Mesenchymal stem cell (in vitro differentiated cells and primary cell): ENCODE measurements around the gene MUC2.

Source experiments
- DNase-seq: peaks from one replicate; pipeline ENCODE4 v3.0.0-alpha.2; 2013
- H2AFZ ChIP-seq: one replicate; pipeline ENCODE4 v1.6.1; 2013; ENCODE audit warnings: low read depth, mild to moderate bottlenecking, control low read depth, inconsistent platforms, low read length, moderate library complexity
- H2AK5ac ChIP-seq: 2 replicates; pipeline ENCODE4 v1.6.1; 2013; ENCODE audit warnings: low read length, moderate library complexity, mild to moderate bottlenecking, inconsistent platforms; ENCODE audit not compliant: severe bottlenecking
- H2BK120ac ChIP-seq: one replicate; pipeline ENCODE4 v1.6.1; 2013; ENCODE audit warnings: low read depth, mild to moderate bottlenecking, inconsistent platforms, low read length, moderate library complexity
- H2BK12ac ChIP-seq, 2 experiments: one replicate each; pipeline ENCODE4 v1.6.1; 2013; ENCODE audit warnings: inconsistent platforms in 2 of 2, low read length in 2 of 2, mild to moderate bottlenecking in 2 of 2, moderate library complexity in 2 of 2, control low read depth in 1 of 2
- H2BK15ac ChIP-seq: one replicate; pipeline ENCODE4 v1.6.1; 2013; ENCODE audit warnings: mild to moderate bottlenecking, low read depth, inconsistent platforms; ENCODE audit not compliant: poor library complexity, severe bottlenecking
- H2BK5ac ChIP-seq: 2 replicates; pipeline ENCODE4 v1.6.1; 2013; ENCODE audit warnings: low read depth, mild to moderate bottlenecking, low read length, control low read depth, inconsistent platforms; ENCODE audit not compliant: poor library complexity, severe bottlenecking
- H3K14ac ChIP-seq, 2 experiments: one replicate each; pipeline ENCODE4 v1.6.1; 2013; ENCODE audit warnings: inconsistent platforms in 2 of 2, low read length in 2 of 2, control low read depth in 1 of 2, mild to moderate bottlenecking in 1 of 2, moderate library complexity in 1 of 2
- H3K18ac ChIP-seq, 2 experiments: one replicate each; pipeline ENCODE4 v1.6.1; 2013; ENCODE audit warnings: inconsistent platforms in 2 of 2, low read length in 2 of 2, control low read depth in 1 of 2, low read depth in 1 of 2, mild to moderate bottlenecking in 1 of 2
- H3K23ac ChIP-seq, 2 experiments: one replicate each; pipeline ENCODE4 v1.6.1; 2013; ENCODE audit warnings: inconsistent platforms in 2 of 2, low read length in 2 of 2, mild to moderate bottlenecking in 2 of 2, moderate library complexity in 2 of 2, control low read depth in 1 of 2
- H3K27ac ChIP-seq: 2 replicates; pipeline ENCODE4 v1.5.1; 2013; ENCODE audit warnings: mild to moderate bottlenecking, moderate library complexity, low read length, control low read depth, inconsistent platforms; ENCODE audit not compliant: poor library complexity, severe bottlenecking
- H3K27me3 ChIP-seq, 2 experiments: 2 replicates each; pipeline versions ENCODE4 v1.6.1 to v1.7.0; 2013; ENCODE audit warnings: low read length in 2 of 2, mild to moderate bottlenecking in 2 of 2, moderate library complexity in 2 of 2, control low read depth in 1 of 2, inconsistent platforms in 1 of 2; ENCODE audit not compliant: control insufficient read depth in 1 of 2, insufficient read depth in 1 of 2
- H3K36me3 ChIP-seq, 2 experiments: 2 replicates each; pipeline versions ENCODE4 v1.6.1 to v1.7.0; 2013; ENCODE audit warnings: low read length in 2 of 2, control low read depth in 1 of 2, inconsistent platforms in 1 of 2, low read depth in 1 of 2, mild to moderate bottlenecking in 1 of 2; ENCODE audit not compliant: insufficient read depth in 2 of 2, control insufficient read depth in 1 of 2
- H3K4ac ChIP-seq, 2 experiments: one replicate each; pipeline ENCODE4 v1.6.1; 2013; ENCODE audit warnings: inconsistent platforms in 2 of 2, low read length in 2 of 2, mild to moderate bottlenecking in 2 of 2, moderate library complexity in 2 of 2, control low read depth in 1 of 2, low read depth in 1 of 2
- H3K4me1 ChIP-seq: 2 replicates; pipeline ENCODE4 v1.6.1; 2013; ENCODE audit warnings: low read depth, low read length, control low read depth; ENCODE audit not compliant: control insufficient read depth, insufficient read depth
- H3K4me2 ChIP-seq: 2 replicates; pipeline ENCODE4 v1.6.1; 2013; ENCODE audit warnings: low read length, mild to moderate bottlenecking, inconsistent platforms; ENCODE audit not compliant: poor library complexity, severe bottlenecking
- H3K4me3 ChIP-seq, 2 experiments: 2 replicates each; pipeline versions ENCODE4 v1.5.1 to v1.7.0; 2013; ENCODE audit warnings: low read length in 2 of 2, mild to moderate bottlenecking in 2 of 2, control low read depth in 1 of 2, low read depth in 1 of 2; ENCODE audit not compliant: insufficient read depth in 1 of 2
- H3K79me1 ChIP-seq: replicated peaks from 2 replicates; pipeline ENCODE4 v1.6.1; 2013; ENCODE audit warnings: mild to moderate bottlenecking, control low read depth, low read length, inconsistent platforms; ENCODE audit not compliant: poor library complexity, severe bottlenecking
- H3K9ac ChIP-seq: 2 replicates; pipeline ENCODE4 v1.7.0; 2013; ENCODE audit warnings: mild to moderate bottlenecking, low read length, moderate library complexity
- H3K9me3 ChIP-seq: 2 replicates; pipeline ENCODE4 v1.7.0; 2013; ENCODE audit warnings: mild to moderate bottlenecking, low read length; ENCODE audit not compliant: control insufficient read depth
- H4K8ac ChIP-seq: one replicate; pipeline ENCODE4 v1.6.1; 2013; ENCODE audit warnings: inconsistent platforms, mild to moderate bottlenecking, low read length, moderate library complexity
- H4K91ac ChIP-seq: one replicate; pipeline ENCODE4 v1.6.1; 2013; ENCODE audit warnings: mild to moderate bottlenecking, low read length, inconsistent platforms
- WGBS: methylation state at CpG from one replicate; pipeline ENCODE4 v1.1.7; 2013; ENCODE audit warnings: mixed read lengths; 5-methylcytosine and 5-hydroxymethylcytosine counted together

Gene MUC2

GRCh38 chr11:1034456-1035295 is 40.0 kb upstream of the MUC2 start:
- Histone ChIP-seq H2AFZ (no peak overlapping the region), H2BK120ac (no peak overlapping the region), H3K79me1 (no peaks in the 10 kb centered on the region), H3K14ac (no peak overlapping the region), H4K91ac (no peak overlapping the region), H3K4me2 (no peak overlapping the region), H3K27ac (no peak overlapping the region), H3K4me3 (no peak overlapping the region), H3K4me1 (peaks cover 5% of the 10 kb centered on the region), H3K27me3 (peaks cover 0 to 45% of the 10 kb centered on the region in 2 experiments), H3K9ac (no peak overlapping the region), H2BK12ac (no peak overlapping the region), H2AK5ac (no peak overlapping the region), H2BK5ac (no peak overlapping the region), H3K9me3 (no peaks in the 10 kb centered on the region), H3K4ac (no peak overlapping the region), H3K23ac (no peak overlapping the region), H2BK15ac (no peak overlapping the region), H3K18ac (no peak overlapping the region), H3K36me3 (no peaks in the 10 kb centered on the region), H4K8ac (no peak overlapping the region)
- no peak for DNase-seq
- 91% methylated on average over 38 of the region's 39 CpGs for WGBS

GRCh38 chr11:1035577-1036283 is 38.9 kb upstream of the MUC2 start:
- Histone ChIP-seq H2BK12ac (no peak overlapping the region), H3K27me3 (peaks cover 0 to 43% of the 10 kb centered on the region in 2 experiments), H3K79me1 (no peaks in the 10 kb centered on the region), H3K36me3 (no peaks in the 10 kb centered on the region), H3K14ac (no peak overlapping the region), H3K9me3 (no peaks in the 10 kb centered on the region), H3K27ac (no peak overlapping the region), H3K18ac (no peak overlapping the region), H2AK5ac (no peak overlapping the region), H3K9ac (no peak overlapping the region), H3K23ac (no peak overlapping the region), H2BK15ac (peak overlapping the region; percentile 31), H2BK120ac (no peak overlapping the region), H3K4me1 (peaks cover 3% of the 10 kb centered on the region), H4K8ac (no peak overlapping the region), H2BK5ac (no peak overlapping the region), H3K4ac (no peak overlapping the region), H4K91ac (no peak overlapping the region), H3K4me3 (no peak overlapping the region), H2AFZ (no peak overlapping the region), H3K4me2 (no peak overlapping the region)
- DNase-seq = no peak
- 88% methylated on average over 28 of the region's 29 CpGs for WGBS

- Histone ChIP-seq H3K4ac (no peak within 1 kb of the TSS), H3K27ac (no peak within 1 kb of the TSS), H3K4me3 (no peak within 1 kb of the TSS), H2BK5ac (no peak within 1 kb of the TSS), H3K36me3 (no peaks in the 10 kb centered on the region), H3K4me2 (no peak within 1 kb of the TSS), H2BK120ac (no peak within 1 kb of the TSS), H2BK12ac (no peak within 1 kb of the TSS), H3K23ac (no peak within 1 kb of the TSS), H2AFZ (no peak within 1 kb of the TSS), H3K4me1 (peaks cover 3% of the 10 kb centered on the region), H3K9me3 (no peaks in the 10 kb centered on the region), H3K27me3 (peaks cover 0 to 45% of the 10 kb centered on the region in 2 experiments), H3K79me1 (no peaks in the 10 kb centered on the region), H3K18ac (no peak within 1 kb of the TSS), H4K8ac (no peak within 1 kb of the TSS), H3K9ac (no peak within 1 kb of the TSS), H4K91ac (no peak within 1 kb of the TSS), H2BK15ac (peak within 1 kb of the TSS; percentile 31), H2AK5ac (no peak within 1 kb of the TSS), H3K14ac (no peak within 1 kb of the TSS)
- 88% methylated on average over 41 of the region's 42 CpGs for WGBS
- no peak for DNase-seq
These were observed 38.3 kb upstream of the MUC2 start, which contains the start of gene MUC6 for GRCh38 chr11:1036303-1036923. Gene MUC6, minus strand, starts transcription at chr11:1036718. Its CDS starts 63 bp downstream, at chr11:1036655.

- no peak overlapping the region for H2BK120ac ChIP-seq
- no peak overlapping the region for H3K4me2 ChIP-seq
- H3K9me3 ChIP-seq = no peaks in the 10 kb centered on the region
- no peak overlapping the region for H2BK15ac ChIP-seq
- no peak overlapping the region for H3K27ac ChIP-seq
- H2AFZ ChIP-seq = no peak overlapping the region
- H2BK5ac ChIP-seq = no peak overlapping the region
- H4K8ac ChIP-seq = no peak overlapping the region
- no peaks in the 10 kb centered on the region for H3K79me1 ChIP-seq
- peaks cover 4 to 45% of the 10 kb centered on the region in 2 experiments for H3K27me3 ChIP-seq
- H3K14ac ChIP-seq = no peak overlapping the region
- H3K9ac ChIP-seq = no peak overlapping the region
- WGBS = 83% methylated on average over 13 of the region's 13 CpGs
- no peak overlapping the region for H4K91ac ChIP-seq
- H3K4me1 ChIP-seq = peaks cover 3% of the 10 kb centered on the region
- no peak overlapping the region for H3K4me3 ChIP-seq
- no peak for DNase-seq
- H3K4ac ChIP-seq = no peak overlapping the region
- no peak overlapping the region for H3K23ac ChIP-seq
- H2AK5ac ChIP-seq = no peak overlapping the region
- no peak overlapping the region for H3K18ac ChIP-seq
- H3K36me3 ChIP-seq = no peaks in the 10 kb centered on the region
- H2BK12ac ChIP-seq = no peak overlapping the region
These were observed 37.7 kb upstream of the MUC2 start for GRCh38 chr11:1036931-1037330.
